GM21526 (cell line): ENCODE measurements around the gene TTC23.

Source experiments
- ATAC-seq: cut with Tn5 transposase; IDR thresholded peaks from one replicate; pipeline ENCODE4 v1.9.1; 2021; ENCODE audit warnings: moderate library complexity; ENCODE audit not compliant: unreplicated experiment, low FRiP score

Gene TTC23

DNA sequence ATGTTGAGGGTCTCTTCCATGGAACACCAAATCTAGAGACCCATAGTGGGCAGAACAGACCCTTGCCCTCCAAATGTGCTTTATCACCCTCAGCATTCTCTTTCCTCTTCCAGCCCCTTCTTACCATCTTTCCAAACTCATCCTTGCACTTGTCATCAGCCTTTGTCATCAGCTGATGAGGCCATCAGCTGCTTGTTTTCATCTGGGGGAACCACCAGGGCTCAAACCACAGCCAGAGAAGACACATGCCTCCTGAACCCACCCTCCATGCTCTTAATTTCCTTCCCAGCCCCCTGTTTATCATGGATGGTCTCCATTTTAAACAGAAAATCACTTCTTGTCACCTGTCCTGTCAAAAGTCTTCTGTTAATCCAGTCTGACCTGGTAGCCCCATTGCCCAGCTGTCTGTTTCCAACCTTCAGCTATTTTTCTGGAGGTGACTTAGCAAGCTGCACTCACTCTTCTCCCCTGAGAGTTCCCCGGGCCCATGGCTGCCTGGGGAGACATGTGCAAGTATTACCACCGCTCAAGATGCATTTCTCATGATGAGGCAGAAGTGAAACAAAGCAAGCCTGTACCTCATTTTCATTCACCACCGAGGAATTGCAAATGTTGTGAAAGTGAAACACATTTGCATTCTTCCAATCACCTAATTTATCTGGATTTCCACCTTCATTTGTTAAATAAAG lies 159.2 kb downstream of the TTC23 start:
- ATAC-seq, result peak; percentile 100

DNA sequence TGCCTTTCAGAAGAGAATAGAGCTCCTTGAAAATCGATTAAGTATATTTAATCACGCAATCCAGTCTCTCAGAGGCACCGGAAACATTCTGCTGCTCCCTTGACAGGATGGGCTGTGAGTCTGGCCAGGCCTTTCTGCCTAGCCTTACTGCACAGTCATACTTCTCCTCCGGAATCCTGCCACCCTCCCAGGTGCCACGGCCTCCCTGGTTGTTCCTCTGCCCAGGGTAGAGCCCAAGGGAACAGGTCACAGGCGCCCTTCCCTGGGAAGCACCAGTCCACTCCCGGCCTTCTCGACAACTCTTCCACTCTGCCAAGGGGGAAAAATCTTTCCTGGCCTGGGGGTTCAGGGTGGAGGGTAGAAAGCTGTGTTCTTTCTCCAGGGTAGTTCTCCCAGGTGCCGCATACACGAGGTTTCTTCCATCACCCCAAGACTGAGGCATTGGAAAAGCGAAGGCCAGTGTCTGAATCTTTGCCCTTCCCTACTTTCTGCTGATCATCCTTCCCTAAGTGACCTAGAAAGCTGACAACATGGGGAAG lies 161.9 kb downstream of the TTC23 start:
- ATAC-seq, result no peak

DNA sequence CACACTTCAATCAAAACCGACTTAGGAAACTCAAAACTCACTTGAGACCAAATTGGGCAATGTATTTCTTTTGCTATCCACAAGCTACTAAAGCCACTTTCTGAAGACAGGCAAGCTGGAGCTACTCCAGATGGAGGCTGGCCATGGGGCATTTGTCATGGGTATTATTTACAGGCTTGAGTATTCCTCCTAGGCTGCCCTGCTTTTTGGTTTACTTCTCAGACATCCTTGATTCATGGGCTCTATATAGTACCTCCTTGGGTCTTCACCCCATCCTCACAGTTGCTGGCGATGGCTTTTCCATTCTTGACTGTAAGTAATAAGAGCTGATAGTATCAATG lies 163.1 kb downstream of the TTC23 start:
- ATAC-seq, result no peak
